NCI-H2196 treated with DMSO at 0.1 percent for 48 hours (cell line): ENCODE results near the gene FCMR.
A peak's percentile ranks its signal among the peaks of the same experiment; 100 is the strongest.

ENCODE experiments used
- DNase-seq: peaks from one replicate; lab custom pipeline; 2025; ENCODE audit not compliant: unreplicated experiment; lab: John Stamatoyannopoulos, UW

FCMR gene

DNA sequence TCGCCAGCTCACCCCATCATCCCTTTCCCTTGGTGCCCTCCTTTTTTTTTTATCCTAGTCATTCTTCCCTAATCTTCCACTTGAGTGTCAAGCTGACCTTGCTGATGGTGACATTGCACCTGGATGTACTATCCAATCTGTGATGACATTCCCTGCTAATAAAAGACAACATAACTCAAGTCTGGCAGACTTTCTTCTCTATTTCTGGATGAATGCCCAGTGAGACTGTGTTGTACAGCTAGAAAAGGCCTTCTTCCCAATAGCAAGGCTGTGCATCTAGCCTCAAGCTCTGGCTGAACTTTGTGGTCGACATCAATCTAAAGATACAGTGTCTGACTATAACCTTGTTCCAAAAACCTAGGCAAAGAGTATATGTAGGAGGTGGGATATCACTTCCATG, 18.1 kb downstream of the FCMR start:
- DNase-seq, result no peak

GRCh38 chr1:206902702-206903101, 19.0 kb downstream of the FCMR start:
- no peak for DNase-seq

GRCh38 chr1:206901944-206902343, 19.8 kb downstream of the FCMR start:
- DNase-seq, result no peak

DNA sequence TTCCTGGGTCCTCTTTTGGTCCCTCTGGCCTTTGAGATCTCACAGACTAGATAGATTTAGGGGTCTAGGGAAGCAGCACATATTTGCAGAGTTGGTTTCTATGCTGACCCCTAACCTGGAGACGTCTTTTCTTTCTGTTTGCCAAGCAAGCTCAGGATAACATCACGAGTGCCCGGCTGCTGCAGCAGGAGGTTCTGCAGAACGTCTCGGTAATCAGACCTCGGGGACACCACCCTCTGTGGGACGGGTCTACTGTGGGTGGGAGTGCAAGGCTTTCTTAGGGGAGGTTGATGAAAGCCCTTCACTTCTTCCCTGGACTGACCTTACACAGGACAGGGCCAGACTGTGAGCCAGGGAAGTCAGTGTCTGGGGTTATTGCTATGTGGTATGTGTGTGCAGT, 21.6 kb downstream of the FCMR start:
- no peak for DNase-seq

DNA sequence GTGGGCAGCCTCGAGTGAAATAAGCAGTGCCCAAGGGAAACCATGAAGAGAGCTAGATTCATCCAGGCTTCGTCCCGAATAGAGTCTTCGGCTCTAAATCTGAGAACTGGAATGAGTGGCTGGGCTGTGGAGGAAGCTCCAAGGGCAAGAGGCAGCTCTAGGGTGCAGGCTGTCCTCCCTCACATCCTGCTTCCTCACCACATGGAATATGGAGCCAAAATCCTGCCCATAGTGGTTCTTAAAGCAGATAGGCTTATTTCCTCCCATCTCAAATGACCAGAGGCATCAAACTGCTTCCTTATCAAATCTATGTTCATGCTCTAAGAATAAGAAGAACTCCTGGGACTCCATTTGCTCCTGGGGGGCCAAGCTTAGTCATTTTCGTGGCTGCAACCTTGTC, 22.0 kb downstream of the FCMR start:
- DNase-seq, result no peak

DNA sequence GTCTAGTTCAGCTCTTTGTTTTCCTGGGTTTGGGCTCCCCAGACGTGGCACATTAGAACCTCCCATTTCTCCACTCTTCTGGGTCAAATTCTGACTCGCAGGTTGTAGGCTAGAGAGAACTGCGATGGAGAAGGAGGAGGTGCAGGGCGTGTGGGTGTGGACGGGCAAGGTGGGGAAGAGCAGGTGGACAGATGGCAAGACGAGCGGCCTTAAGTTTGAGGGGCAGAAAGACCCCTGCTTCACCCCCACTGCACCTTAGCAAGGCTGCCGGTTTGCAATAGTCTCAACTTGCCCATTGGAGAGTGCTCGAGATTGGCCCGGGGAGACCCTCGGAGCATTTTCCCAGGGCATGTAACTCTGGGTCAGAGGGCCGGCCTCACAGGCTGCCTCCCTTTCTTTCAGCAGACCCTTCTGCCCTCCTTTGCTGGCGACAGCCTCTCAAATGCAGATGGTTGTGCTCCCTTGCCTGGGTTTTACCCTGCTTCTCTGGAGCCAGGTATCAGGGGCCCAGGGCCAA, 22.8 kb downstream of the FCMR start:
- no peak for DNase-seq

DNA sequence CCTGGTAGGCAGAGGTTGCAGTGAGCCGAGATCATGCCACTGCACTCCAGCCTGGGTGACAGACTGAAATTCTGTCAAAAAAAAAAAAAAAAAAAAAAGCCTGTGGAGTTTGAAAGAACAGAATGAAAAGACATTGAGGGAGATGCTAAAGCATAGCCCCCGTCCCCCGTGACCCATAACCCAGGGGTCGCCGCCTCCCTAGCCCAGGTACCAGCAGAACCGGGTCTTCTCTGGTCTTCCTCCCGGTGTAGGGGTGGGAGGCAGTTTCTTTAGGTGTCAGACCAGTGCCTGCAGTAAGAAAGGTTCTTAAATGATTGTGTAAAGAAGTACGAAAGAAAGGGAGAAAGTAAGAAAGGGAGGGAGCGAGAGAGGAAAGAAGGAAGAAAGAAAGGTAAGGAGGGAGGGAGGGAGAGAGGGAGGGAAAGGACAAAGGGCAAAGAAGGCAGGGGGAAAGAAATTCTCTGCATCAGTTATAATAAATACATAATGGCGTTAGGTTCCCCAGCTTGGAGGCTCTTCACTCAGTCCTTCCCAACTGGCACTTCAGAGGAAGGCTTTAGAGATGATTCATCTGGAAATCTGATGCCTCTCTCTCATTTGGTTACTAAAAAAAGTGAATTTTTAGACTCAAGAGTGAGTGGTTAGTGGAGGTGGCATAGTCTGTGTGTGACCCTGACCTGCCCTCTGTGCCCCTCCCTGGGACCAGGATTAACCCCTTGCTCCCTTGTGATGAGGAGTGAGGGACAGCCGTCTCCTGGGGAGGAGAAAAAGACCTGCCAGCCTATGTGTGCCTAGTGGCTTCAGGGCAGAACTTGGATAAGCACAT, 23.4 kb downstream of the FCMR start:
- DNase-seq, result peak; percentile 48

DNA sequence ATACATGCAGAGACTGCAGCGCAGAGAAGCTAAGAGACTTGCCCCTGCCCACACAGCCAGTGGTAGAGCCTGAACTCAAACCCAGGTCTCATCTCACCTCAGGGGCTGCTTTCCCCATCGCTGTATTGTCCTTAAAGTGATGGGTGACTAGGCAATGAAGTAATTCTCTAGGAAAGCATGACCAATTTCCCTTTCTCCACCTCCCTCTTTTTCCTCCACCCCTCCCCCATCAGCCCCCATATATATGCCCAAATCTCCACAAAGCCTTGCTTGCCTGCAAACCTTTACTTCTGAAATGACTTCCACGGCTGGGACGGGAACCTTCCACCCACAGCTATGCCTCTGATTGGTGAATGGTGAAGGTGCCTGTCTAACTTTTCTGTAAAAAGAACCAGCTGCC, 24.6 kb downstream of the FCMR start, which contains the start of gene IL24:
Gene IL24 (plus strand): TSS at position 269 of the 400 bp plus-strand sequence. CDS start 390 bp downstream, outside the sequence.
- DNase-seq, result no peak

GRCh38 chr1:206896261-206896660, 25.5 kb downstream of the FCMR start:
- no peak for DNase-seq

- peak; percentile 90 for DNase-seq
These were observed 25.9 kb downstream of the FCMR start for GRCh38 chr1:206895837-206896242.

DNA sequence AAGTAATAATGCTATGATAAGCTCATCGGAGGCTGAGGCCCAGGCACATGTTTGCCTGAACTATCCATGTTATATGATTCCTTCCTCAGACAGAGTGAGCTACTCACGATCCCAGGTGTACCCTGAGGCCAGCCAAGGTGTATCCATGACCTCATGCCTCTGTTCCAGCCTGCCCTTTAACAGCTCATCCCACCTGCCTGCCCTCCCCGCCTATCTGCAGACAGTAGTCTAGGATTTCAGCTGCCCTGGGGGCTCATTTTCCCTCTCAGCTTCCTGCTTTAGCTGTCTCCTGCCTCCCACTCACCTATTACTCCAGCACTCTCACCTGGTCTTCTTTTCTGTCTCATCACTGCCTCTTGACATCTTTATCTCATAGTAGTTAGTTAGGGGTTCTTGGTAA, 26.4 kb downstream of the FCMR start:
- peak; percentile 95 for DNase-seq

DNA sequence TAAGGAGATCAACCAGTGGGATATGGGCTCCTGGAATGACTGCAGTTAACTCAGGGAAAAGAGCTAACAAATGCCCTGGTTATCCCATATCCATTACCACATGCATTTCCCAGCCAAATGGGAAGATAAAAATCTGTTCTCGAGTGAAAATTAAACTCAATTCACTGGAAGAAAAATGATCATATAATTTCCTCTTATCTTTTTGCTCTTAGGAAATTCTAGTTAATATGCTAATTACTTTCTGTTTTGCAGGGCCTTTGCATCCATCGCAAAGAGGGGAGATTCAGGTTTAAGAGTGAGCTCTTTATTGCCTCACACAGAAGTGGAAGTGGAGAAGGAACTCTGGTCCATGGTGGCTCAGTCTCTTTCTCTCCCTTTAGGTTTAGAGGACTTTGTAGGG, 28.4 kb downstream of the FCMR start:
- no peak for DNase-seq

DNA sequence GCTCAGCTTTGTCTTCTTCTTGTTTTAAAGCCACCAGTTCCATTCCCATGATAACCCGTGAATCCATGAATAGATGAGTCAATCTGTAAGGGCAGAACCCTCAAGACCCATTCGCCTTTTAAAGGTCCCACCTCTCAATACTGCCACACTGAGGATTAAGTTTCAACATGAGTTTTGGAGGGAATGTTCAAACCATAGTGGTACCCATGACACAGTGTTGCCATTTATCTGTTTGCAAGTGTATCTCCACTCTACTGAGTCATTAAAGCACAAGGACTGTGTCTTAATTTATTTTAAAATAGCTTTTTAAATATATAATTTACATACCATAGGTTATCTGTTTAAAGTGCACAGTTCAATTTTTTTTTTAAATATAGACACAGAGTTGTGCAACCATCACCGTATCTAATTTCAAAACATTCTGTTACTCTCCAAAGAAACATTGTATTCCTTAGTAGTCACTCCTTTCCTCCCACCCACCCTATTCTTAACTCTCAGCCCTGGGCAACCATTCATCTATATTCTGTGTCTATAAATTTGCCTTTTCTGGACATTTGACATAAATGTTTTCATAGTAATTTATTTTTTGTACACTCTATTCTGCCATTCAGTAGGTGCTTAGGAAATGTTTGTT, 29.3 kb downstream of the FCMR start:
- no peak for DNase-seq

DNA sequence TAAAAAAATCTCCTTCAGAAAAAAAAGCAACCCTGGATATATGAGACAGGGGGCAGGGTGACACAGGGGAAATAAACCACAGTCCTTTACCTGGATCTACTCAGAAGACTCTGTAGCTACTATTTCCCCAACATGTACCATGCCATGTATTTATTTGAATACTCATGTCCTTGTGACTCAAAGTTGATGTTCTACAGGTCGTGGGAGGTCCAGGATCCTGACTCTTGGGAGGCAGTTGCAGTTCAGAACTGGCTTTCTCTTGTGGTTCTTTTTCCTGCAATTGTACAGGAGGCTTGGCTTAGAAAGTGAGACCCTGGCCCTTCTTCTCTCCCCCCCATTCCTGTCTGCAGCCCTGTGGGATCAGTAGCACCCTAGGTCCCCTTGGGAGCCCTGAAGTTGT, 30.3 kb downstream of the FCMR start:
- DNase-seq, result no peak

- no peak for DNase-seq
These were observed 31.3 kb downstream of the FCMR start for GRCh38 chr1:206890125-206891060.

DNA sequence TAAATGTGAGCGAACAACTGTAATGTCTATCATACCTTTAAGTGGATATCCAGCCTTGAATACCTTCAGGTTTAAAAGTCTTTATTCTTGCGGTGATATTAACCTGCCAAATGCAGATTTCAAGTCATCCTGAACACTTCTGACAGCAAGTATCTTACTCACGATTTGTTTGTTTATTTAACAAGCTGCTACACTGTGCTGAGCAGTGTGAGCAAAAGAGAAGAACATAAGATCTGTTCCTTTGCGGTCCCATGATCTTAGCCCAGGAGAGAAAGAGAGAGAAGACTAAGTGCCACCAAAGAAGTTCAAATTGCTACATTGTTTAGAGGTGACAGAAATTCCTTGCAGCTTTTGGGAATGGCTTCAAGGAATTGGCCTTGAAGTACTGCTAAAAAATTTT, 34.0 kb downstream of the FCMR start:
- DNase-seq, result no peak

- DNase-seq, result no peak
These were observed 34.9 kb downstream of the FCMR start for GRCh38 chr1:206886831-206887230.

DNA sequence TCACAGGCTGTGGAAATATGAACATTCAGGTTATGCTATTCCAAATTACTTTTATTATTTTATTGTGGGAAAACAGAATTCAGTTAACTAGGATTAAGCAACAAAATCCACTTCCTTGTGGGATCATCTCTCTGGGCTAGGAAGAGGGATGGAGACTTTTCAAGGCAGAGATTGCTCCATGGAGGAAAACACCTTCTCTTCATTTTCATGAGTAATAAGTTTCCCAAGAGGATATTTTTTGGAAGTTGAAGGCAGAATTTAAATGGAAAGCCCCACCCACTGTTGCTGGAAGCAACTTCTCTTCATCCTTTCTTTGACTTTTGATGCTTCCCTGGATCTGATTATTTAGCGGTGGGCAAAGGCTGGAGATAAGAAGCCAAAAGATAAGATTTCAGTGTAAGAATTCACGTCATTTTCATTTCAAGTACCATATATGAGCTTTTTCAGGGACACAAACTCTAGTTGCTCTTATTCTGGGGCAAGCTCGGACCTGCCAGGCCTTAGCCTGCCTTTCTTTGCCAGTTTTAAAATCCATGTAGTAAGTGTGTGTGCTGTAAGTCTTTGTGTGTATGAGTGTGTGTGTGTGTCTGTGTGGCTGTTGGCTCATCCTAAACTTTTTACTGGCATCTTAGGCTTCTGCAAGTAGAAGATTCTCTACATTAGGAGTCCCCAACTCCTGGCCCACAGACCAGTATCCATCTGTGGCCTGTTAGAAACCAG, 36.2 kb downstream of the FCMR start:
- no peak for DNase-seq

DNA sequence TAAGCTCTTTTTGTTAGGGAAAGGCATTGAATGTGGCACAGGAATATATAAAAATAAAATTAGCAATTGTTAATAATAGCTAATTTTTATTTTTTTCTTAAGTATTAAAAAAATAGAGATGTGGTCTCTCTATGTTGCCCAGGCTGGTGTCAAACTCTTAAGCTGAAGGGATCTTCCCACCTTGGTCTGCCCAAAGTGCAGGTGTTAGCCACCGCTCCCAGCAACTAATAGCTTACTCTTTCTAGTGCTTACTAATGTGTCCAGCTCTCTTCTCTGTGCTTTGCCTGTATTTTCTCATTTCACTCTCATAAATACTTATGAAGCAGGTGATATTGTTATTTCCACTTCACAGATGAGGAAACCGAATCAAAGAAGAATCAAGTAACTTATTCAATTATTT, 37.9 kb downstream of the FCMR start:
- no peak for DNase-seq

DNA sequence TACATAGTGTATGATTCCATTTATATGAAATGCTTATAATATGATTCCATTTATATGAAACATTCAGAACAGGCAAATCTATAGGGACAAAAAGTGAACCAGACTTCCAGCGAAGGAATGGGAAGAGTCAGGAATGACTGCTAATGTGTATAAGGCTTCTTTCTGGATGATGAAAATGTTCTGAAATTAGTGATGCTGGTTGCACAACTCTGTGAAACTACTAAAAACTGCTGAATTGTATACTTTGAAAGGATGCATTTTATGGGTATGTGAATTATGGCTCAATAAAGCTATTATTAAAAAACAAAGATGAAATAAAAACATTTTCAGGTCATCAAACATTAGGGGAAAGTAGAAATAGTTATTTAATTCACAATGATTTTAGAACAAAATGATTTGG, 38.6 kb downstream of the FCMR start:
- DNase-seq, result no peak

- DNase-seq, result no peak
These were observed 39.2 kb downstream of the FCMR start for GRCh38 chr1:206882555-206882954.
